B cell (primary cell): ENCODE results near the gene SCN8A. TPM values are rescaled to one million over a fixed set of nuclear protein-coding genes. Genes with fewer than 3 reads are reported as not detected.

Experiments used
- ATAC-seq: fragments of 200-7000 bp; cut with Tn5 transposase; one replicate; pipeline ENCODE4 v1.10.0; 2021; ENCODE audit warnings: low read depth, mild to moderate bottlenecking, moderate number of reproducible peaks, moderate library complexity
- CTCF ChIA-PET: fragments of 350-600 bp; sonication (Branson Sonifier 250); formaldehyde crosslinking; loops from one replicate; lab custom pipeline; 2021; ENCODE audit warnings: antibody characterized with exemption, inconsistent platforms; lab: Charles Lee
- POLR2A ChIA-PET: fragments of 350-600 bp; sonication (Branson Sonifier 250); formaldehyde crosslinking; loops from one replicate; lab custom pipeline; 2021; ENCODE audit warnings: antibody characterized with exemption; lab: Charles Lee
- DNase-seq: peaks from one replicate; pipeline ENCODE4 v3.0.0; 2013
- H2AFZ ChIP-seq: 2 replicates; pipeline ENCODE4 v1.6.1; 2012; ENCODE audit warnings: mild to moderate bottlenecking, low read depth, low read length; ENCODE audit not compliant: insufficient read depth, poor library complexity, severe bottlenecking
- H3K27ac ChIP-seq, 2 donors: 1 replicate in 1 of 2; 2 replicates in 1 of 2; pipeline ENCODE4 v1.5.1; 2012 to 2013; ENCODE audit warnings: low read length in 2 of 2, mild to moderate bottlenecking in 2 of 2, moderate library complexity in 1 of 2
- H3K27me3 ChIP-seq, 4 experiments: fragments of 200-600 bp in 1 of 4; sonication (generic) in 1 of 4; replicated peaks in 1 of 4; 1 replicate in 2 of 4; 2 replicates in 2 of 4; pipeline versions ENCODE4 v1.6.1 to v1.7.0; 2013 to 2016; ENCODE audit warnings: low read length in 3 of 4, mild to moderate bottlenecking in 2 of 4, mixed read lengths in 1 of 4, moderate library complexity in 1 of 4; ENCODE audit not compliant: insufficient read depth in 4 of 4, control insufficient read depth in 3 of 4; ENCODE audit errors: control extremely low read depth in 1 of 4
- H3K36me3 ChIP-seq, 2 experiments: replicated peaks in 1 of 2; 1 replicate in 1 of 2; 2 replicates in 1 of 2; pipeline versions ENCODE4 v1.6.1 to v1.7.1; 2013; ENCODE audit warnings: low read length in 1 of 2; ENCODE audit not compliant: insufficient read depth in 2 of 2, control insufficient read depth in 1 of 2; ENCODE audit errors: control extremely low read depth in 1 of 2, extremely low read depth in 1 of 2
- H3K4me1 ChIP-seq, 2 donors: fragments of 200-600 bp in 1 of 2; sonication (generic) in 1 of 2; 1 replicate in 1 of 2; 2 replicates in 1 of 2; pipeline versions ENCODE4 v1.5.1 to v1.6.1; 2013 to 2017; ENCODE audit warnings: low read length in 2 of 2; ENCODE audit not compliant: control insufficient read depth in 2 of 2, insufficient read depth in 2 of 2
- H3K4me2 ChIP-seq: replicated peaks from 2 replicates; pipeline ENCODE3; 2012; ENCODE audit warnings: mild to moderate bottlenecking, low read depth, low read length; ENCODE audit not compliant: poor library complexity, severe bottlenecking
- H3K4me3 ChIP-seq, 5 experiments: fragments of 200-600 bp in 1 of 5; sonication (generic) in 1 of 5; 1 replicate in 3 of 5; 2 replicates in 2 of 5; pipeline versions ENCODE4 v1.5.1 to v1.7.0; 2011 to 2016; ENCODE audit warnings: low read length in 4 of 5, mild to moderate bottlenecking in 4 of 5, low read depth in 2 of 5, control low read depth in 1 of 5, moderate library complexity in 1 of 5; ENCODE audit not compliant: insufficient read depth in 1 of 5; ENCODE audit errors: control extremely low read depth in 1 of 5, extremely low read depth in 1 of 5
- H3K79me2 ChIP-seq: fragments of 200-600 bp; sonication (generic); one replicate; pipeline ENCODE4 v1.6.0; 2016; ENCODE audit warnings: low read length; ENCODE audit not compliant: control insufficient read depth, insufficient read depth
- H3K9ac ChIP-seq: fragments of 200-600 bp; sonication (generic); 2 replicates; pipeline ENCODE4 v1.6.1; 2017; ENCODE audit warnings: mild to moderate bottlenecking, low read length, moderate library complexity
- H3K9me3 ChIP-seq, 3 donors: one replicate each; pipeline versions ENCODE4 v1.6.1 to v1.7.1; 2013; ENCODE audit warnings: low read length in 2 of 3; ENCODE audit not compliant: control insufficient read depth in 2 of 3, insufficient read depth in 1 of 3; ENCODE audit errors: control extremely low read depth in 1 of 3
- H4K20me1 ChIP-seq: 2 replicates; pipeline ENCODE4 v1.6.0; 2012; ENCODE audit warnings: mild to moderate bottlenecking, low read length; ENCODE audit not compliant: insufficient read depth, control insufficient read depth, poor library complexity, severe bottlenecking
- H3K27ac Mint-ChIP-seq: one replicate; pipeline ENCODE4 v1.8.0; 2021; ENCODE audit warnings: mixed read lengths
- H3K27me3 Mint-ChIP-seq: one replicate; pipeline ENCODE4 v1.8.0; 2021; ENCODE audit warnings: mixed read lengths
- H3K4me1 Mint-ChIP-seq: one replicate; pipeline ENCODE4 v1.8.0; 2021; ENCODE audit warnings: mixed read lengths
- H3K4me3 Mint-ChIP-seq: one replicate; pipeline ENCODE4 v1.8.0; 2021; ENCODE audit warnings: mixed read lengths
- H3K9me3 Mint-ChIP-seq: one replicate; pipeline ENCODE4 v1.8.0; 2022; ENCODE audit warnings: mixed read lengths; ENCODE audit not compliant: insufficient read depth
- CTCF ChIP-seq: fragments of 200-600 bp; IDR thresholded peaks from one replicate; pipeline ENCODE4 v1.8.0; 2022; ENCODE audit warnings: antibody characterized with exemption, mild to moderate bottlenecking
- EZH2 ChIP-seq: IDR thresholded peaks from 2 replicates; pipeline ENCODE4 v1.6.1; 2012; ENCODE audit warnings: borderline replicate concordance, low read depth, mild to moderate bottlenecking, moderate library complexity, low read length; ENCODE audit not compliant: insufficient read depth, poor library complexity, severe bottlenecking
- WGBS: methylation state at CpG from one replicate; pipeline ENCODE4 v1.1.5; 2013; ENCODE audit warnings: missing lambda C conversion rate; ENCODE audit not compliant: insufficient coverage; 5-methylcytosine and 5-hydroxymethylcytosine counted together
- intact Hi-C: fragments of 100-400 bp; cut with micrococcal nuclease; formaldehyde crosslinking; loops from one replicate; pipeline ENCODE4 v1.10.0; 2022
- polyA plus RNA-seq: library from polyadenylated mRNA; depleted of rRNA; stranded (reverse); fragments of >200 nt; gene quantifications from 2 replicates; pipeline ENCODE4 v1.2.3, GENCODE V29; 2012
- total RNA-seq, 2 donors: library from RNA; stranded (reverse); fragments of 120-200 nt in 1 of 2; gene quantifications; 1 replicate in 1 of 2; 2 replicates in 1 of 2; pipeline versions ENCODE4 v1.2.3 to v1.2.4, GENCODE V29; 2013 to 2022

The SCN8A gene
- total and polyA plus RNA-seq, 2 donors (not counting 1 experiment from before 2014, with no cell fraction given), result 0.78 to 1.0 TPM

GRCh38 chr12:51730745-51731144, 139.7 kb downstream of the SCN8A start:
- intact Hi-C loops, result no loop called here
- H3K9ac ChIP-seq, result no peak overlapping the region
- H2AFZ ChIP-seq, result no peak overlapping the region
- peaks cover 0 to 2% (median 0%) of the 10 kb centered on the region in 4 experiments for H3K27me3 ChIP-seq
- no peak overlapping the region for H3K4me3 ChIP-seq
- Mint-ChIP-seq H3K4me3 (no peak overlapping the region), H3K27ac (no peak overlapping the region), H3K9me3 (peaks cover 8% of the 10 kb centered on the region), H3K27me3 (peaks cover 27% of the 10 kb centered on the region), H3K4me1 (no peaks in the 10 kb centered on the region)
- ChIA-PET CTCF (no interaction called here), POLR2A (no interaction called here)
- DNase-seq (no peak), ATAC-seq (no peak)
- WGBS, result no CpG with 5 or more reads among the region's 2 CpGs
- no peaks in the 10 kb centered on the region for H3K79me2 ChIP-seq
- no peak for TF ChIP-seq CTCF
- TF ChIP-seq EZH2, result no peak
- no peaks in the 10 kb centered on the region for H3K4me1 ChIP-seq
- no peaks in the 10 kb centered on the region for H3K36me3 ChIP-seq
- H3K27ac ChIP-seq, result no peak overlapping the region
- H4K20me1 ChIP-seq, result no peaks in the 10 kb centered on the region
- H3K9me3 ChIP-seq, result peaks cover 0 to 7% (median 4%) of the 10 kb centered on the region in 3 donors
- H3K4me2 ChIP-seq, result no peak overlapping the region

GRCh38 chr12:51740536-51740935, 149.5 kb downstream of the SCN8A start:
- H3K4me2 ChIP-seq, result no peak overlapping the region
- peaks cover 0 to 10% (median 4%) of the 10 kb centered on the region in 3 donors for H3K9me3 ChIP-seq
- H3K79me2 ChIP-seq, result no peaks in the 10 kb centered on the region
- no peak overlapping the region for H2AFZ ChIP-seq
- H3K27ac ChIP-seq, result no peak overlapping the region
- H3K4me3 Mint-ChIP-seq, result no peak overlapping the region
- no peaks in the 10 kb centered on the region for H3K4me1 ChIP-seq
- H3K9ac ChIP-seq, result no peak overlapping the region
- DNase-seq (no peak), ATAC-seq (no peak)
- no peak overlapping the region for H3K4me3 ChIP-seq
- no CpG with 5 or more reads among the region's 2 CpGs for WGBS
- no peaks in the 10 kb centered on the region for H4K20me1 ChIP-seq
- H3K27me3 ChIP-seq, result peaks cover 0 to 8% (median 0%) of the 10 kb centered on the region in 4 experiments
- ChIA-PET POLR2A (no interaction called here), CTCF (no interaction called here)
- intact Hi-C loops, result no loop called here
- TF ChIP-seq EZH2 (no peak), CTCF (no peak)
- peaks cover 31% of the 10 kb centered on the region for H3K27me3 Mint-ChIP-seq
- no peaks in the 10 kb centered on the region for H3K36me3 ChIP-seq
- H3K27ac Mint-ChIP-seq, result no peak overlapping the region
- H3K9me3 Mint-ChIP-seq, result peaks cover 10% of the 10 kb centered on the region
- H3K4me1 Mint-ChIP-seq, result no peaks in the 10 kb centered on the region
